ENCODE results near the gene WASHC2A.
"Not testable (repeated sequence)": the region's sequence is repeated elsewhere in the genome, so short reads cannot be mapped to it uniquely, and the experiment has no call there.

Gene WASHC2A

GRCh38 chr10:50165038-50165437 lies 97.3 kb downstream of the WASHC2A start:
- not testable (repeated sequence) for DNase-seq

GRCh38 chr10:50167833-50168232 lies 100.1 kb downstream of the WASHC2A start:
- not testable (repeated sequence) for DNase-seq

GRCh38 chr10:50169506-50169905 lies 101.8 kb downstream of the WASHC2A start:
- DNase-seq, result not testable (repeated sequence)

GRCh38 chr10:50174788-50175525 lies 107.2 kb downstream of the WASHC2A start:
- not testable (repeated sequence) for DNase-seq
